CD4-positive, alpha-beta T cell treated with Interleukin-17A for 1 hour (primary cell): ENCODE measurements around the gene NPEPPS.

Experiments
- DNase-seq: peaks from one replicate; pipeline ENCODE4 v3.0.0-alpha.2; 2020

NPEPPS gene

DNA sequence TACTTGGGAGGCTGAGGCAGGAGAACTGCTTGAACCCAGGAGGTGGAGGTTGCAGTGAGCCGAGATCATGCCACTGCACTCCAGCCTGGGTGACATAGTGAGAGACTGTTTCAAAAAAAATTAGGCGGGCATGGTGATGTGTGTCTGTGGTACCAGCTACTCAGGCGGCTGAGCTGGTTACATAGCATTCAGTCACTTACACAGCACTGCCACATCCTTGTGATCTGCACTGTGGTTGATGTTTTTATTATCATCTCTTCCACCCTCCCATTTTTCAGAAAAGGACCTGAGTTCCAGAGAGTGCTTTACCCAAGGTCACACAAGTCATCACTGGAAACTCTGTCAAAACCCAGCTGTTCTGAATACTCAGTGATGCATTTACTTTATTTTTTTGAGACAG lies 104.0 kb downstream of the NPEPPS start:
- no peak for DNase-seq

DNA sequence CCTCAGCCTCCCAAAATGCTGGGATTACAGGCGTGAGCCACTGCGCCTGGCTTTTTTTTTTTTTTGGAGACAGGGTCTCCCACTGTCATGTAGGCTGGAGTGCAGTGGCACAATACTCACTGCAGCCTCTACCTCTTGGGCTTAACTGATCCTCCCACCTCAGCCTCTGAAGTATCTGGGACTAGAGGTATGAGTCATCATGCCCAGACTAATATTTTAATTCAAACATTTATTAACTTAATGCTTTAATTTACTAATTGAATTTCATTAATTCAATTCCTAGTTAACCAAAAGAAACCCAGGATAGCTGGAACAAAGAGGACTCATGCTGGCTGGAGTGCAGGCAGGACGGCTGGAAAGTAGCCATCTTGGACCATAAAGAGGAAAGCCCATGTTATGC lies 104.8 kb downstream of the NPEPPS start:
- DNase-seq: no peak

DNA sequence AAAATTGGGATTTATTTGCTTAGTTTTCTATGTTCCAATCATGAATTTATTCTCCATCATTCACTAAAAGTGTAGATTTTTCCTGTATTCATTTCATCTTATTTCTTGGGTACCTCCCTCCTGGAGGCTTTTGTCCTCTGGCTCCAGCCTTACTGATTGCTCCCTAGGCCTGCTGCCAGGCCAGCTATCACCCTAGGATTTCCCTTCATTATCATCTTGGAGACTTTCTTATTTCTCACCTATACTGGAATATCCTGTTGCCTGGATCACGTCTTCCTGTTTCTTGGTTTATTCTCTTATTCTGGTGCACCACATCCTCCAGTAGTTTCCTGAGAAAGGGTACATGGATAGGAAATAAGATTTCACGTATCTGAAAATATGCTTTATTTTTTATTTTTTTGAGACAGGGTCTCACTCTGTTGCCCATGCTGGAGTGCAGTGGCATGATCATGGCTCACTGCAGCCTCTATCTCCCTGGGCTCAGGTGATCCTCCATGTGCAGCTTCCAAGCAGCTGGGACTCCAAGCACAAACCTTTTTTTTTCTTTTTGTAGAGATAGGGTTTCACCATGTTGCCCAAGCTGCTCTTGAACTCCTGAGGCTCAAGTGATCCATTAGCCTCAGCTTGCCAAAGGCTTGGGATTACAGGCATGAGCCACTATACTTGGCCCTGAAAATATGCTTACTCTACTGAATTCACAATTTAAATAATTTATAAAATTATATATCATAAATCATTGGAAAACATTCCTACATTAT lies 105.5 kb downstream of the NPEPPS start:
- no peak for DNase-seq

DNA sequence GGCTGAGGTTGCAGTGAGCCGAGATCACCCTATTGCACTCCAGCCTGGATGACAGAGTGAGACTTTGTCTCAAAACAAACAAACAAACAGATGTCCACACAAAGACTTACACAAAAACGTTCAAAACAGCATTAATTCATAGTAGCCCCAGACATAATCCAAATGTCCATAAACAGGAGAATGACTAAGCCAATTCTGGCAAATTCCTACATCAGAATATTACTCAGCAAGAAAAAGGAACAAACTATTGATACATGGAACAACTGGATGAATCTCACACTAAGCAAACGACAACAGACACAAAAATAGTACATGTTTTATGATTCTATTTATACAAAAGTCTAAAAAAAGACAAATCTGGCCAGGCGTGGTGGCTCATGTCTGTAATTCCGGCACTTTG lies 108.0 kb downstream of the NPEPPS start:
- no peak for DNase-seq

DNA sequence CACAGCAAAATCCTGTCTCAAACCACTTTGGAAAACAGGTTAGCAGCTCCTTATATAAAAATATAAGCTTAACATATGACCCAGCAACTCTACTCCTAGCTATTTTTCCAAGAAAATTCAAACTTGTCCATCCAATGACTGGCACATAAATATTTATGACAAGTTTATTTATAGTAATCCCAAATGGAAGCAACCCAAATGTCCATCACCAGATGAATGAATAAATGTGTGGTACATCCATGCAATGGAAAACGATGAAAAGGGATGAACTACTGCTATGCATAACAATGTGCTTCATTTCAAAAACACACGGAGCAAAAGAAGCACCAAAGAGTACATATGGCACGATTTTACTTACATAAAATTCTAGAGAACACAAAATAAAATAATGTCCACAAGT lies 109.2 kb downstream of the NPEPPS start:
- DNase-seq: no peak

DNA sequence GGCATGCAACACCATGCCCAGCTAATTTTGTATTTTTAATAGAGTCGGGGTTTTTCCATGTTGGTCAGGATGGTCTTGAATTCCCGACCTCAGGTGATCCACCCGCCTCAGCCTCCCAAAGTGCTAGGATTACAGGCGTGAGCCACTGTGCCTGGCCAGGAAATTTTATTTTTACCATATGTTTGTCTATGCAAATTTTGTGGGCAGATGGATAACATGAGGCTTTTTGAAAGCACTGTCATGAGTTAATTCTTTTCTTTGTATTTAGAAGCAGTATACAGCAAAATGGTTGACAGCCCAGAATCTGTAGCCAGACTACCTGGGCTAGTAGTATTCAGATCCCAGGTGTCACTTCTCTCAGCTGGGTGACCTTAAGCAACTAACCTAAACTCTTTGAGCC lies 110.3 kb downstream of the NPEPPS start:
- DNase-seq: no peak

DNA sequence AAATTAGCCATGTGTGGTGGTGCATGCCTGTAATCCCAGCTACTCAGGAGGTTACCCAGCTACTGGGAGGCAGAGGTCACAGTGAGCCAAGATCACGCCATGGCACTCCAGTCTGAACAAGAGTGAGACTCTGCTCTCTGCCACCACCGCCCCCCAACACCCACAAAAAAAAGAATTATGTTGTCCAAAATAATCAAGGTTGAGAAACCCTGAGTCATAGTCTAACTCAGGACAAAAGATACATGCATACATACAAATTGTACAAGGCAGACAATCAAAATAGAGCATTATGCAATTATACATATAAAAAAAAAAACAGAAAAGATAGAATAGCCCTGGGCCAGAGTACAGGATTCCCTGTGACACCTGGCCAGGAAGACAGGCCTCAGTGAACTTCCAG lies 112.2 kb downstream of the NPEPPS start:
- DNase-seq: no peak

DNA sequence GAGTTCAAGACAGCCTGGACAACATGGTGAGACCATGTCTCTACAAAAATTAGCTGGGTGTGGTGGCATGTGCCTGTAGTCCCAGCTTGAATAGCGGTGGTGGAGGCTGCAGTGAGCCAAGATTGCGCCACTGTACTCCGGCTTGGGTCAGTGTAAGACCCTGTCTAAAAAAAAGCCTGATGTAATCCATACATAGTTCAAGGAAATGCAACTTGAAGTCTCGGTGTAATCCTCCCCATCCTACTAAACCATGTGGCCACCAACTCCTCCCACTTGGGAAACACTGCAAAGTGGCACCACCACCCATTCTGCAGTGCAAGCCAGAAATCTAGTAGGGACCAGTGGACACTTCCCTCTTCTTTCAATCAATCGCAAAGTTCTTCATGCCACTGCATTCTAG lies 113.4 kb downstream of the NPEPPS start:
- no peak for DNase-seq

DNA sequence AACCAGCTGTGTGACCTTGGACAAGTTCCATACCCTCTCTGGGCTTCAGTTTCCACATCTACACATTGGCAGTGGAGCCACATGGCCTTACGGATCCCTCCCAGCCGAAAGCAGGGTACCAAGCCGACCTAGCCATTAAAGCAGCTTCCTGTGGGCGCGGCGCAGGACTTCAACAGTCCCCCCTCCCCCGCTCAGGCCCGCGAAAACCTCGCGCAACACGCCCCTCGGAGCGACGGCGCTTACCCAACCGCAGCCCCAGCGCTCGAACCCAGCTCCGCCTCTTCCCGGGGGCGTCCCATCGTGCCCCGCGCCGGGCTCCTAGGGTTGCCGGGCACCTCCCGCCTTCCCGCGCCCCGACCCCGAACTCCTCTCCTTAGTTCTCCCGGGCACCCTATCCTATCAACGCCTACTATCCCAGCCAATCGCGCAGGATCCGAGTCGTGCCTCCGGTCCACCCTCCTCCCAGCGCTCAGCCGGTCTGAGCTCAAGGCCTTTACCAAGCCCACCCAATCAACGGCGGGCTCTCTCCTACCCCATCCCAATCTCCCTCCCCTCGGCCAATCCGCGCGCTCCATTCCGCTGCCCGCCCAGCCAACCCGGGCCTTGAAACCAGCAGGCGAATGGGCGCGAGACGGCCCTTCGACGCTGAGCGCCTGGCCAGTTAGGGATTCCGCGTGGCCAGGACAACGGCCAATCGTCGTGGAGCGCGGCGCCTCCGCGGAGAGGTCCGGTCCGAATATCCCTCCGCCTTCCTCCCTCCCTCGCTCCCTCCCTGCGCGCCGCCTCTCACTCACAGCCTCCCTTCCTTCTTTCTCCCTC lies 118.5 kb downstream of the NPEPPS start, which contains the start of gene KPNB1:
TSS of gene KPNB1 (plus strand) at position 767 of the 819 bp plus-strand sequence. CDS start 326 bp downstream, outside the sequence.
- DNase-seq: peak; percentile 99

DNA sequence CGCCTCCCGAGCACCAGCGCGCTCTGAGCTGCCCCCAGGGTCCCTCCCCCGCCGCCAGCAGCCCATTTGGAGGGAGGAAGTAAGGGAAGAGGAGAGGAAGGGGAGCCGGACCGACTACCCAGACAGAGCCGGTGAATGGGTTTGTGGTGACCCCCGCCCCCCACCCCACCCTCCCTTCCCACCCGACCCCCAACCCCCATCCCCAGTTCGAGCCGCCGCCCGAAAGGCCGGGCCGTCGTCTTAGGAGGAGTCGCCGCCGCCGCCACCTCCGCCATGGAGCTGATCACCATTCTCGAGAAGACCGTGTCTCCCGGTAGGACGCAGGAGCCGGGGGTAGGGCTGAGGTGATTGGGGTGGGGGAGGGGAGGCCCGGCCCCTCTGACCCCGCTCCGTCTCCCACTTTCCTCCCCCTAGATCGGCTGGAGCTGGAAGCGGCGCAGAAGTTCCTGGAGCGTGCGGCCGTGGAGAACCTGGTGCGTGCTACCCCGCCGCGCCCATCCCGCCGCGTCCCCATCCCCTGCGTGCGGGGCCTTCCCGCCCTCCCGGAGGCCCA lies 119.1 kb downstream of the NPEPPS start:
- DNase-seq: no peak

DNA sequence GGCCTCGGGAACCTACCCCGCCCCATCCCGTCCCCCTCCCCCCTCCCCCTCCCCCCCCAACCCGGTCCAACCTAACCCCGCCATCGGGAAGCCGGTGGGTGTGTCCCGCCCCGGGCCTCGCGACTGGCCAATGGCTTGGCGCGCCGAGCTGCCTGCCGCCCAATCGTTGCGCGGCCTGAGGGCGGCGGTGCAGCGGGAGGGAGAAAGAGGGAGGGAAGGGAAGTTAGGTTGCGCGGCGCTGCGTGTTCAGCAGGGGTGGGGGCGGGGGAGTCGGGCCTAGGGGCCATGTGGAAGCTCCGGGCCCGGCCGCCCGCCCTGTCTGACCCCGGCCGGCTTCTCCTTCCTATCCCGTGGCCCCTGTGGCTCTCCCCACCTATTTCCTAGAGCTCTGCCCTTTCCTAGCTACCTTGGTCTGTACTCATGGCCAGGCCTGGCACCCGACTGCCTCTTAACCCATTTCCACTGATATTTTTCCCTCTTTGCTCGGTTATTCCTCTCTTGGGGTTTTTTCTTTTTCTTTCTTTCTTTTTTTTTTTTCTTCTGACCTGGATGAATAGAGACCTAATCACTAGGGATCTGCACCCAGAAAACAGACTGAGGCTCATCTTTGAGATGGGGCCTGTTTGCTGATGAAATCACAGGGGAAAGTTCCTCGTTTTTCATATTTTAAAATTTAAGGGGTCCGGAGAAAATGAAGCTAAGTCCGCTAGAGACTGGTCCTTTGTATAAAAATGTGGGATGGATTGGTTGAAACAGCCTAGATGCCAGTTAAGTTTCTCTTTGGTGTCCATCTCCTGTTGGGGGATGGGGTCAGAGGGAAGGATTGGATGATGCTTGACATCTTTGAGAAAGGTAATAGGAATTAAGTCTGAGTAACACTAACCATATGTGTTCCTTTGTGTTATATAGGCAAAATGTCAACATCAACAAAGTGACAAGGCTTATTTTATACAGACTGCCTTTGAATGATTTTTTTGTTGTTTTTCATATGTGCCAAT lies 119.9 kb downstream of the NPEPPS start:
- peak; percentile 94 for DNase-seq

DNA sequence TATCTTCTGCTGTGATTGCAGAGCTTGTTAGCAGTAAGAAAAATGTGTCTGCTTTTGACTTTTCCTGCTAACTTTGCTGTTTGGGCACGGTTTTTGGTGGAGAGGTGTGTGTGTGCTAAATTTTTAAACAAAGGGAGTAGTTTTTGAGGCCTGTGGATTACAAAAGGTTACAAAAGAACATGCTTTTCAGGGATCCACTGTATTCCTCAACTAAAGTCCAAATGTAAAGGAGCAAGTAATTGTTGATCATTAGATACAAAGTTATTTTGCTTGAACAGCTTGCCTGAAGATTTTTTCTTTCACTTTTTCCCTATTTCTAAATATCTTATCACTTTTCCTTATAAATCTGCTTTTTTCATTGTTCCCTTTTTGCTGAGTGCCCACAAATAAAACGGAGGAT lies 120.8 kb downstream of the NPEPPS start:
- no peak for DNase-seq

DNA sequence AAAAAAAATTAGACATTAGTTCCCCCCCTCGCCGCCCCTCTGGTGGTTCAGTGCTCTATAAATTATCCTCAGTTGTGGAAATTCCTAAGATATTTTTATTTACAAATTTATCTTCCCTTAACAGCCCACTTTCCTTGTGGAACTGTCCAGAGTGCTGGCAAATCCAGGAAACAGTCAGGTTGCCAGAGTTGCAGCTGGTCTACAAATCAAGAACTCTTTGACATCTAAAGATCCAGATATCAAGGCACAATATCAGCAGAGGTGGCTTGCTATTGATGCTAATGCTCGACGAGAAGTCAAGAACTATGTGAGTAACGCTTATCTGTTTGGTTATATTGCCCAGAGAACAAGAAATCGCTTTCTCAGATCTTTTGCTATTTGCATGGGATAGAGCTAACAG lies 121.7 kb downstream of the NPEPPS start:
- DNase-seq: no peak

DNA sequence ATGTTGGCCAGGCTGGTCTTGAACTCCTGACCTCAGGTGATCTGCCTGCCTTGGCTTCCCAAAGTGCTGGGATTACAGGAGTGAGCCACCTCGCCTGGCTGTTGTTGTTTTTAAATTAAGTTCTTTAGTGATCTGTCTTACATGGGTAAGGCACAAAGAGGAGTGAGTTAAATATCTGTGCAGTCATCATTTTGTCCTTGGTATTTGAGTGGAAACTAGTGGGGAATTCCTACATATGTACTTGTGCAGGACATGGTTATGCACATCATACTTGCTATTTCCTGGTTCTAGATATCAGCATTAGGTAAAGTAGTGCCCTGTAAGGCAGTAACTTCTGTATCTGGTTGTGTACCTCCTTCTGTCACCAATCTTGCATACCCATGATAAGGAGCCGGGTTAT lies 122.5 kb downstream of the NPEPPS start:
- no peak for DNase-seq

DNA sequence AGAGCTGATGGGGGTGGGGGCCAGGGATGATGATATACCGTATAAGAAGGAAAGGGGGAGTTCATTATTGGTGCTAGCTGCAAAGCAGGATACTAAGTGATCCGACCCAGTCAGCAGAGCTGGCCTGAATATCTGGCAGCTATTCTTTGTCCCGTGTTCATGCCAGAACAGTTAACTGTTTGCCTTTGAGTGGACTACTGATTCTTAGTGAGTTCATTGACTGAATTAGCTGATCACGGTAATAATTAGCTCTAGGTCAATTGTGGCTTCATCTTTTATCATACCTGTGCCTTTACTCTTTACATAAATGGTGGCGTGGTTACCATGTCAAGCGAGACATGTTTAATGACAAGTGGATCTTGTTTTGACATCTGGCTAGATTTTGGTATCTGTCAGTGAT lies 124.1 kb downstream of the NPEPPS start:
- no peak for DNase-seq

DNA sequence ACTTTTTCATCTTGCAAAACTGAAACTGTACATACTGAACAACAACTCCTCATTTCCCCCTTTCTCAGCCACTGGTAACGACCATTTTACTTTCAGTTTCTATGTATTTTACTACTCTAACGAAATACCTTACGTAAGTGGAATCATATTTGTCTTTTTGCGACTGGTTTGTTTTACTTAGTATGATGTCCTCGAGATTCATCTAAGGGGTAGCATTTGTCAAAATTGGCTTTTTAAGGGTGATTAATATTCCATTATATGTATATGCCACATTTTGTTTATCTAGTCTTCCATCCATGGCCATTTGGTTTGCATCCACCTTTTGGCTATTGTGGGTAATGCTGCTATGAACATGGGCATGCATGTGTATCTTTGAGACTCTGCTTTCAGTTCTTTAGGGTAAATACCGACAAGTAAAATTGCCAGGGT lies 129.2 kb downstream of the NPEPPS start:
- peak; percentile 69 for DNase-seq

DNA sequence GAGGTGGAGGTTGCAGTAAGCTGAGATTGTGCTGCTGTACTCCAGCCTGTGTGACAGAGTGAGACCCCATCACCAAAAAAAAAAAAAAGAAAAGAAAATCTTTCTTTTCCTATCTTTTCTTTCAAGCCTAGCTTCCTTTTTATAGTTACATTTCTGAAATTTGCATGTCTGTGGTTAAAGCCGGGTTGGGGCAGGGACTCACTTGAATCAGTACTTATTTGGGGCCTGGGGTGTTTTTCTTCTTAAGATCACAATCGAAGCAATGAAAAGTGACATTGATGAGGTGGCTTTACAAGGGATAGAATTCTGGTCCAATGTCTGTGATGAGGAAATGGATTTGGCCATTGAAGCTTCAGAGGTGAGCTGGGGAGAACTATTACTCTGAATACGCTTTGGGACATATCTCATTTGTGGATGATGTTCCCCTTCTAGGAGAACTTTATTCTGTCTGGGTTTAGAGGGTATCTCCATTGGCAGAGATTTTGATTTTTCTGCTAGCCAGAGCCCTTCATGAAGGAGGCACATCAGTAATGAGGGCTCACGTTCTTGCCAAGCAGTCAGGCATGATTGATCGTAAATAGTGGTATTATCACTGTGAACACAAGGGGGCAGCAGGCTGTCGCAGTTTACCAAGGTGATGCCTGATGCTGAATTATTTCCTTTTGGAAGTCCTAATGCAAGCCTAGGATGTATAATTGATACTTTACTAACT lies 133.2 kb downstream of the NPEPPS start:
- DNase-seq: peak; percentile 84

DNA sequence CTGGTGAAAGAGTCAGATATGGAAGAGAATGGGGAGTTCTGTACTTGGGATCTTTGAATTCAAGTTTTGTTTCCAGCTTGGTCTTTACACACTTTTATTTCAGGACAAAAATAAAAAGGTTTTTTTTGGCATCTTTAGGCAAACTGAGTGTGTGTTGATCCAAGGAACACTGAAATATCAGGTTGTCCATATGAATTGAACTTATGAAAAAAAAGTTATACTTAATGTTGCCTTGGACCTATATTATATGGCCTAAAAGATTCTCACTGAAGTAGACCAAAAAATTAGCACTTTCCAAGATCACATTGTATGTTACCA lies 133.7 kb downstream of the NPEPPS start:
- DNase-seq: no peak

DNA sequence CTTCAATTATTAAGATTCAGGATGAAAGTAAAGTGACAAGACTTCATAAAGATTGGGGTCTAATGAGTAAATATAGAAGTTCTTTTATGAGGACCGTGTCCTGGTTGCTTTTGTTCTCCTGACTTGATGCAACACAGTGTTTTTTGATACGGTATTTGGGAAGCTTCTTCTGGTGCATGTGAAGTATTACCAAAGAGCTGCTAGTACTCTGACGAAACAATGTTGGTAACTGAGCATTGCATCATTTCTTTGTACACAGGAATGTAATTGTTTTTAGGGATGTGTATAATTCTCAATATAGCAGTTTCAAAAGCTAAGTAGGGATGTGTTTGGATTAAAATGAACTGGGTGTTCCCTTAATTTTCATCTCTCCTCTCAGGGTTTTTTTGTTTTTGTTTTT lies 134.7 kb downstream of the NPEPPS start:
- no peak for DNase-seq

DNA sequence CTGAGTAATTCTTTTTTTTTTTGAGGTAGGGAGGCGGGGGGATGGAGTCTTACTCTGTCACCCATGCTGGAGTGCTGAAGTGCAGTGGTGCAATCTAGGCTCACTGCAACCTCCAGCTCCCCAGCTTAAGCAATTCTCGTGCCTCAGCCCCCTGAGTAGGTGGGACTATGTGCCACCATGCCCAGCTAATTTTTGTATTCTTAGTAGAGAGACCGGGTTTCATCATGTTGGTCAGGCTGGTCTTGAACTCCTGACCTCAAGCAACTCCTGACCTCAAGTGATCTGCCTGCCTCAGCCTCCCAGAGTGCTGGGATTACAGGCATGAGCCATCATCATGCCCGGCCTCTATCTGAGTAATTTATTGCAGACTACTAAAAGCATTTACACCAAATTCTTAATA lies 138.2 kb downstream of the NPEPPS start:
- no peak for DNase-seq

DNA sequence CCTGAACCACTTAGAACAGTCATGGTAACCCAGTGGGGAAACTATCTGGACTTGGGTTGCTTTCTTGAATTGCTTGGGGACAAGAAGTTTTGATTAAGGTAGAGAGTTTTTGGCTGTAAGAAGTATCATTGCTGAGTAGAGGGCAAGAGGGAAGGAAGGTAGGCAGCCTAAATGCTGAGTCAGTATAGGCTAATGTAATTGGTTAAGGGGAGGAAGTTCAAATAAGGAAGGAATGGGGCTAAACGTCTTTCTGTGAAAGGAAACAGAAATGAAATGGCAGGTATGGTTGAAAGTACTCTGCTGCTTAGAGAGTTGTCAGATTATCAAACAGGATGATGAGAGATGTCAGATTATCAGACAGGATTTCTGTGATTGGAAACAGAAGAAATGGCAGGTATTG lies 139.2 kb downstream of the NPEPPS start:
- no peak for DNase-seq
